ENCODE data around the gene PDE6H.

DNA sequence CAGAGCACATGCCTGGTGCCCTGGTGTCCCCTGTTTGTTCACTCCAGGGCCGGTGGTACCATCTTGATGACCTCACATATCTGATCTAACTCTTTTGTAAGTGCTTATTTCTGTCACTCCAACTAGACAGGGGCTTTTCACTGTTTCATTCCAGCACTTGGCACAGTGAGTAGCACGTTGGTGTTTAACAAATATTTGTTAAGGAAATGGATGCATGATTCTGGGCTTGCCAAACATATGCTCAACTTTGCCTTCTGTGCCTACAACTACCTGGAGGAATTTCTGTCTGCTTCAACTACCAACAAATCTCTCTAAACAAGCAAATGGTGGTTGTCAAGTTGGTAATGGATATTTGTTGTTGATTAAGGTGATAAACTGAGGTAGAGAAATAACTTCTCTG, 31.6 kb downstream of the PDE6H start:
- TF ChIP-seq, protein P1, sequence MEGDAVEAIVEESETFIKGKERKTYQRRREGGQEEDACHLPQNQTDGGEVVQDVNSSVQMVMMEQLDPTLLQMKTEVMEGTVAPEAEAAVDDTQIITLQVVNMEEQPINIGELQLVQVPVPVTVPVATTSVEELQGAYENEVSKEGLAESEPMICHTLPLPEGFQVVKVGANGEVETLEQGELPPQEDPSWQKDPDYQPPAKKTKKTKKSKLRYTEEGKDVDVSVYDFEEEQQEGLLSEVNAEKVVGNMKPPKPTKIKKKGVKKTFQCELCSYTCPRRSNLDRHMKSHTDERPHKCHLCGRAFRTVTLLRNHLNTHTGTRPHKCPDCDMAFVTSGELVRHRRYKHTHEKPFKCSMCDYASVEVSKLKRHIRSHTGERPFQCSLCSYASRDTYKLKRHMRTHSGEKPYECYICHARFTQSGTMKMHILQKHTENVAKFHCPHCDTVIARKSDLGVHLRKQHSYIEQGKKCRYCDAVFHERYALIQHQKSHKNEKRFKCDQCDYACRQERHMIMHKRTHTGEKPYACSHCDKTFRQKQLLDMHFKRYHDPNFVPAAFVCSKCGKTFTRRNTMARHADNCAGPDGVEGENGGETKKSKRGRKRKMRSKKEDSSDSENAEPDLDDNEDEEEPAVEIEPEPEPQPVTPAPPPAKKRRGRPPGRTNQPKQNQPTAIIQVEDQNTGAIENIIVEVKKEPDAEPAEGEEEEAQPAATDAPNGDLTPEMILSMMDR (IDR thresholded peaks at IDR 0.05) = no peak
- TF ChIP-seq EZH2 (IDR thresholded peaks at IDR 0.05) (no peak), EZH2phosphoT487 (IDR thresholded peaks at IDR 0.05) (no peak)

All from neural progenitor cell (in vitro differentiated cells).